ENCODE measurements around the gene ZBTB18.

DNA sequence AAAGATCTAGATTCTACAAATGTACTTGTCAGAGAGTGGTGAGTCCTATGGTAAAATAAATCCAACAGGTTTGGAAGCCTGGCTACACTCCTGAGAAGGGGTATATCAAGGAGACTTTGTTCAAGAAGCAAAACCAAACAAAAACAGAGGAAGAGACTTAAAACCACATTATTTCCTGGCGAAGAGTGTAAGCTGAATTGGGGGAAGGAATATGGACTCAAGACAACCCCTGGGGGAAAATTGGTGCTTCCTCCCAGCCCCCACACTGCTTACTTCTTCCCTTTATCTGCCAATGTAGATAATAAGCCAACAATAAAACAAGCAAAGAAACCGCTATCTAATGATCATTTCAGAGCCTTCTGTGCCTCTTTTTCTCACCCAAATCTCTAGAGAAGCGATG, 48.4 kb upstream of the ZBTB18 start:
- no peak for TF ChIP-seq CTCF (IDR thresholded peaks at IDR 0.05; ENCODE audit: insufficient read depth, low read length, poor library complexity, severe bottlenecking)
- no peak for TF ChIP-seq EZH2phosphoT487 (conservative IDR thresholded peaks at IDR 0.05; ENCODE audit: low read length)
